Camera-type eye (tissue), 1 donor: ENCODE data around the gene BEGAIN. TPM values are rescaled to one million over a fixed set of nuclear protein-coding genes. Genes with fewer than 3 reads are reported as not detected.

Experiments used
- total RNA-seq: library from RNA; depleted of rRNA; stranded (reverse); fragments of >200 nt; gene quantifications from one replicate; pipeline ENCODE4 v1.2.3, GENCODE V29; 2014

BEGAIN gene, protein sequence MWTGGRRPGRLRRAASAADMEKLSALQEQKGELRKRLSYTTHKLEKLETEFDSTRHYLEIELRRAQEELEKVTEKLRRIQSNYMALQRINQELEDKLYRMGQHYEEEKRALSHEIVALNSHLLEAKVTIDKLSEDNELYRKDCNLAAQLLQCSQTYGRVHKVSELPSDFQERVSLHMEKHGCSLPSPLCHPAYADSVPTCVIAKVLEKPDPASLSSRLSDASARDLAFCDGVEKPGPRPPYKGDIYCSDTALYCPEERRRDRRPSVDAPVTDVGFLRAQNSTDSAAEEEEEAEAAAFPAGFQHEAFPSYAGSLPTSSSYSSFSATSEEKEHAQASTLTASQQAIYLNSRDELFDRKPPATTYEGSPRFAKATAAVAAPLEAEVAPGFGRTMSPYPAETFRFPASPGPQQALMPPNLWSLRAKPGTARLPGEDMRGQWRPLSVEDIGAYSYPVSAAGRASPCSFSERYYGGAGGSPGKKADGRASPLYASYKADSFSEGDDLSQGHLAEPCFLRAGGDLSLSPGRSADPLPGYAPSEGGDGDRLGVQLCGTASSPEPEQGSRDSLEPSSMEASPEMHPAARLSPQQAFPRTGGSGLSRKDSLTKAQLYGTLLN
- total RNA-seq = 8.8 TPM

DNA sequence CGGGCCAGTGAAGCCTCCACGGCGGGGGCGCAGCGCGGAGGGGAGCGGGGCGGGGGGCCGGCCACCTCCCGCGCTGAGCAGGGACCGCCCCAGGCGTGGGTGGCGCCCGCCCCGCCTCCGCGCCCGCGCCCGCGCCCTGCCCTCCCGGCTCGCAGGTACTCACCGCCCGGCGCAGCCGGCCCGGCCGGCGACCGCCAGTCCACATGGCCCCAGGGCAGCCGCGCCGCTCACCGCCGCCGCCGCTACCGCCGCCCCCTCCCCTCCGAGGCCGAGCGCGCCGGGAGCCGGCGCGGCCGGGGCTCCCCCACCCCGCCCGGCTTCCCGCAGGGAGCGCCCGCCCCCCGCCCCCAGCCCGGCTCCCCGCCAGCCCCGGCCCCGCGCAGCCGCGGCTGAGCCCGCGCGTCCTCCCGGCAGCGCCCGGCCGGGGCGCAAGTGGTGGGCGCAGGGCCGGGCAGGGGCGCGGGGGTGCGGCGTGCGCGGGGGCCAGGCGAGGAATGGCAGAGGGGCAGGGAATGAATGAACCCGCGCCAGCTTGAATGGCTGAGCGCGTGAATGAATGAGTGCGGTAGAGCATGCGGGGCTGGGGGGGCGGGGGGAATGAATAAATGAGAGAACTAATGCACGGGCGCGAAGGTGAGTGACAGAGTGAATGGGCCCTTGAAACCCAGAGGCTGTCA, at the start of gene BEGAIN:
Gene BEGAIN (minus strand): TSS at position 332 of the 677 bp plus-strand sequence. CDS start 127 bp downstream, at position 205.

Other genes starting within 250 kb of the BEGAIN start
- 13.7 TPM for gene WDR25, start 210.9 kb downstream of the BEGAIN start, total RNA-seq
- gene DLK1, start 139.5 kb upstream of the BEGAIN start, total RNA-seq = 112 TPM
- 371 TPM for gene MEG3, start 238.7 kb upstream of the BEGAIN start, total RNA-seq